LNCAP (cell line): ENCODE measurements around the gene TAL1.

Experiments
- TF ChIP-seq, protein P1 (sequence below): fragments of 450-650 bp; IDR thresholded peaks from 2 replicates; pipeline ENCODE4 v1.5.1; 2017; ENCODE audit warnings: mild to moderate bottlenecking

Gene TAL1

DNA sequence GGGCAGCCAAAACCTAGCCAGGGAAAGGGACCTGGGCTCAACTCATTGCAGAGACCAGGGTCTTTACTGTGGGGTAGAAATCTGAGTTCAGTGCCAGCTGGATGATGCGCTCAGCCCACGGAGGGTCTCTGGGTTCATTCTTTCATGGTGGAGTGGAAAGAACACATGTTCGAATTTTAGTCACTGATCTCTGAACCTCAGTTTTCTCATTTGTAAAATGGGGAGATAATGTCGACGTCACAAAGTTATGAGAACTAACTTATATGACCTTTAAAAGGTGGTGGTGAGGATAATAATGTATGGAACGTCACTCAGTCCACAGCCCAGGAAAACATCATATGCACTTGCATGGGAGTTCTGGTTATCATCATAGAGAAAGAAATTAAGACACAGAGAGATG, 1.2 kb upstream of the TAL1 start:
- TF ChIP-seq, protein P1, sequence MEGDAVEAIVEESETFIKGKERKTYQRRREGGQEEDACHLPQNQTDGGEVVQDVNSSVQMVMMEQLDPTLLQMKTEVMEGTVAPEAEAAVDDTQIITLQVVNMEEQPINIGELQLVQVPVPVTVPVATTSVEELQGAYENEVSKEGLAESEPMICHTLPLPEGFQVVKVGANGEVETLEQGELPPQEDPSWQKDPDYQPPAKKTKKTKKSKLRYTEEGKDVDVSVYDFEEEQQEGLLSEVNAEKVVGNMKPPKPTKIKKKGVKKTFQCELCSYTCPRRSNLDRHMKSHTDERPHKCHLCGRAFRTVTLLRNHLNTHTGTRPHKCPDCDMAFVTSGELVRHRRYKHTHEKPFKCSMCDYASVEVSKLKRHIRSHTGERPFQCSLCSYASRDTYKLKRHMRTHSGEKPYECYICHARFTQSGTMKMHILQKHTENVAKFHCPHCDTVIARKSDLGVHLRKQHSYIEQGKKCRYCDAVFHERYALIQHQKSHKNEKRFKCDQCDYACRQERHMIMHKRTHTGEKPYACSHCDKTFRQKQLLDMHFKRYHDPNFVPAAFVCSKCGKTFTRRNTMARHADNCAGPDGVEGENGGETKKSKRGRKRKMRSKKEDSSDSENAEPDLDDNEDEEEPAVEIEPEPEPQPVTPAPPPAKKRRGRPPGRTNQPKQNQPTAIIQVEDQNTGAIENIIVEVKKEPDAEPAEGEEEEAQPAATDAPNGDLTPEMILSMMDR = no peak

DNA sequence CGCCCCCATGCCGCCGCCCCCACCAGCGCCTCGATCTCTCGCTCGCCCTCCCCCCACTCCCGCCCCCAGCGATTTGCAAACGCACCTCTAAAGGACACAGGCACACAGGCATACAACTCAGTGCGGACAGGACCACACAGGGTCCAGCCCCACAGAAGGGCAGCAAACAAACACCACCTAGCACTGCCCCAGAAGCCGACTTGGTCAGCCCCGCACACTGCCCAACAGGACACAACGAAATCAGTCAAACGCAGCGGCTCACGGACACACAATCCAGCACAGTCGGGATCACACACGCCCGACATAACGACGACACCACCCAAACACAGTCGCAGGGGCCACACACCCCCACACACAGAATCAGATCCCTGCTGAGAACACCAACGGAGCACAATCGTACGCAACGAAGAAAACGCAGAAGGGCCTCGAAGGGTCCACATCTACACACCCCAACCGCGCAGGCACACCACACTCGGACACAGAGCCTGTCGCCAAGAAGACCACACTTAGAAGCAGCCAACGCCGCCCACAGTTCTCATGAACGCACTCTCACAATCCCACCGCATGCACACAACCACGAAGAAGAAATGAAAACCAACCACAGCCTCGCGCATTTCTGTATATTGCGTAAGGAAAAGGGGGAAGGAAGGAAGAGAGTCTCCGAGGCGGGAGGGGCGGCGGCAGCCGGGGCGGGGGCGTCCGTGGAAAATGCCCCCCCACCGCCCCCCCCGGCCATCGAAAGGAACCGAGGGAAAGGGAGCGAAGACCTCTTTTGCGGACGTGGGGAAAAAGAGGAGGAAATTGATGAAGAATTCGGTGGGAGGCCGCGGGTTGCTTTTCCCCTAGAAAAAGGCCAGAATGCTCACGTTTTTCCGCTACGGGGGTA, 481 bp downstream of the TAL1 start:
- TF ChIP-seq, protein P1 = no peak

DNA sequence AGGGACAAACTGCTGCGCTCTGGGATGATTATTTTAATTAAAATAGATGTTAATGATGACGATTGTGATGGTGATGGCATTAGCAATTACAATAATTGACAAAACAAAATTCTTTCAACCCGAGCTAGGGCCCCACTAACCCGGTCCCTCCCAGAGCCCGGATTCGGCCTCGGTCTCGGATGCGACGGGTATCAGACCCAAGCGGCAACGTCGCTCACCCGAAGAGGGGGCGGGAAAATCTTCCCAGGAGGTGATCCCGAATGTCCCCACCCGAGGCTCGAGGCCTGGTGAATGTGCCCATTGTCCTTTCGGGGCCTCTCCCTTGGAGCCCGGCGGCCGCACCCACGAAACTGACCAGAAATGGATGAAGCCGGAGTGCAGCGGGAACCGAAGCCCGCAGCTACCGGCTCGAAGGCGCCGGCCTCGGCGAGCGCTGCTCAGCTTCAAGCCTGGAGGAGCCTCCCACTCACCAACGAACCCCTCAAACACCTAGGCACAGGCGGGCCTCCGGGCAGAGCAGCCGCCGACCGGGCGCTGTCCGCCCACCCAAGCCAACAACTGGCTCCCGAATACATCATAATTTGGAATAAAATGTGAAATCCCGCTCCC, 1.2 kb downstream of the TAL1 start:
- TF ChIP-seq, protein P1 = no peak

- TF ChIP-seq, protein P1 = no peak
These were observed 1.9 kb downstream of the TAL1 start for GRCh38 chr1:47229886-47230691.

- TF ChIP-seq, protein P1 = no peak
These were observed 2.8 kb downstream of the TAL1 start for GRCh38 chr1:47229031-47229885.

- TF ChIP-seq, protein P1 = no peak
These were observed 3.4 kb downstream of the TAL1 start for GRCh38 chr1:47228644-47229030.
